HEK293 (cell line): ENCODE data around the gene NR2C2.
A peak's percentile ranks its signal among the peaks of the same experiment; 100 is the strongest.

ENCODE experiments used
- CTCF ChIA-PET: fragments of 350-600 bp; formaldehyde crosslinking; extraction: SDS; loops from one replicate; lab custom pipeline; 2021; ENCODE audit warnings: antibody characterized with exemption; lab: Yijun Ruan, JAX
- POLR2A ChIA-PET: fragments of 300-600 bp; formaldehyde crosslinking; extraction: SDS; loops from one replicate; lab custom pipeline; 2020; ENCODE audit warnings: antibody characterized with exemption, inconsistent platforms; lab: Yijun Ruan, JAX
- H3K27ac ChIP-seq: fragments of 200-500 bp; sonication (Bioruptor generic); 2 replicates; pipeline ENCODE4 v1.5.1; 2014; ENCODE audit warnings: low read depth, low read length, control low read depth, inconsistent platforms; ENCODE audit errors: extremely low read depth
- H3K36me3 ChIP-seq, 2 experiments: fragments of 200-500 bp in 1 of 2; sonication (Bioruptor generic) in 1 of 2; 1 replicate in 1 of 2; 2 replicates in 1 of 2; pipeline ENCODE4 v1.5.1; 2014 to 2017; ENCODE audit warnings: inconsistent platforms in 2 of 2, low read length in 2 of 2; ENCODE audit not compliant: control insufficient read depth in 2 of 2, insufficient read depth in 1 of 2
- H3K4me1 ChIP-seq: fragments of 200-500 bp; sonication (Bioruptor generic); 2 replicates; pipeline ENCODE4 v1.5.1; 2014; ENCODE audit warnings: mild to moderate bottlenecking, low read length, inconsistent platforms; ENCODE audit not compliant: control insufficient read depth, insufficient read depth
- H3K4me3 ChIP-seq: 2 replicates; pipeline ENCODE4 v1.5.1; 2011; ENCODE audit warnings: low read depth, mild to moderate bottlenecking, control low read depth, low read length, moderate library complexity
- H3K9me3 ChIP-seq: fragments of 200-500 bp; sonication (Bioruptor generic); 2 replicates; pipeline ENCODE4 v1.5.1; 2014; ENCODE audit warnings: low read depth, low read length, inconsistent platforms; ENCODE audit not compliant: control insufficient read depth, insufficient read depth
- GFI1B ChIP-seq: fragments of 450-650 bp; formaldehyde crosslinking; IDR thresholded peaks from 2 replicates; pipeline ENCODE4 v1.5.1; 2016; ENCODE audit warnings: missing biosample characterization, missing genetic modification characterization
- GLIS2 ChIP-seq: fragments of 450-650 bp; formaldehyde crosslinking; IDR thresholded peaks from 2 replicates; pipeline ENCODE4 v1.5.1; 2016; ENCODE audit warnings: missing biosample characterization, missing genetic modification characterization
- KLF16 ChIP-seq: fragments of 450-650 bp; formaldehyde crosslinking; IDR thresholded peaks from 2 replicates; pipeline ENCODE4 v1.5.1; 2017; ENCODE audit warnings: missing biosample characterization, missing genetic modification characterization
- SALL2 ChIP-seq: fragments of 450-650 bp; formaldehyde crosslinking; IDR thresholded peaks from 2 replicates; pipeline ENCODE4 v1.5.0; 2017; ENCODE audit warnings: missing biosample characterization, mild to moderate bottlenecking, missing genetic modification characterization, borderline replicate concordance
- SP2 ChIP-seq: fragments of 450-650 bp; formaldehyde crosslinking; IDR thresholded peaks from 2 replicates; pipeline ENCODE4 v1.5.1; 2016; ENCODE audit warnings: missing biosample characterization, missing genetic modification characterization
- ZBTB7A ChIP-seq: fragments of 450-650 bp; formaldehyde crosslinking; IDR thresholded peaks from 2 replicates; pipeline ENCODE4 v1.5.1; 2016; ENCODE audit warnings: low read depth, missing biosample characterization, missing genetic modification characterization
- ZNF138 ChIP-seq: fragments of 450-650 bp; formaldehyde crosslinking; IDR thresholded peaks from 2 replicates; pipeline ENCODE4 v1.5.1; 2016; ENCODE audit warnings: missing biosample characterization, missing genetic modification characterization, borderline replicate concordance
- ZNF184 ChIP-seq: fragments of 450-650 bp; IDR thresholded peaks from 2 replicates; pipeline ENCODE4 v1.5.1; 2018; ENCODE audit warnings: missing biosample characterization, mild to moderate bottlenecking, missing genetic modification characterization
- ZNF266 ChIP-seq: fragments of 450-650 bp; formaldehyde crosslinking; IDR thresholded peaks from 2 replicates; pipeline ENCODE4 v1.5.1; 2016; ENCODE audit warnings: missing biosample characterization, missing genetic modification characterization, low read depth
- ZNF354C ChIP-seq: fragments of 450-650 bp; formaldehyde crosslinking; IDR thresholded peaks from 2 replicates; pipeline ENCODE4 v1.5.1; 2016; ENCODE audit warnings: missing biosample characterization, missing genetic modification characterization, low read depth, borderline replicate concordance
- ZNF404 ChIP-seq: fragments of 450-650 bp; formaldehyde crosslinking; IDR thresholded peaks from 2 replicates; pipeline ENCODE4 v1.5.1; 2017; ENCODE audit warnings: missing biosample characterization, missing genetic modification characterization
- ZNF514 ChIP-seq: fragments of 450-650 bp; formaldehyde crosslinking; IDR thresholded peaks from 2 replicates; pipeline ENCODE4 v1.5.1; 2016; ENCODE audit warnings: missing biosample characterization, missing genetic modification characterization
- ZNF529 ChIP-seq: fragments of 450-650 bp; formaldehyde crosslinking; IDR thresholded peaks from 2 replicates; pipeline ENCODE4 v1.5.1; 2017; ENCODE audit warnings: missing genetic modification characterization, missing biosample characterization; ENCODE audit not compliant: insufficient replicate concordance
- ZNF624 ChIP-seq: fragments of 450-650 bp; formaldehyde crosslinking; IDR thresholded peaks from 2 replicates; pipeline ENCODE4 v1.5.1; 2017; ENCODE audit warnings: missing biosample characterization, missing genetic modification characterization
- ZNF654 ChIP-seq: fragments of 450-650 bp; formaldehyde crosslinking; IDR thresholded peaks from 2 replicates; pipeline ENCODE4 v1.5.1; 2016; ENCODE audit warnings: low read depth, missing biosample characterization, missing genetic modification characterization
- ZNF658 ChIP-seq: fragments of 450-650 bp; formaldehyde crosslinking; IDR thresholded peaks from 2 replicates; pipeline ENCODE4; 2016; ENCODE audit warnings: missing biosample characterization, missing genetic modification characterization
- ZNF660 ChIP-seq: fragments of 450-650 bp; IDR thresholded peaks from 2 replicates; pipeline ENCODE4 v1.5.1; 2018; ENCODE audit warnings: missing biosample characterization, mild to moderate bottlenecking, missing genetic modification characterization
- ZNF664 ChIP-seq: fragments of 450-650 bp; formaldehyde crosslinking; IDR thresholded peaks from 2 replicates; pipeline ENCODE4 v1.5.1; 2016; ENCODE audit warnings: missing biosample characterization, missing genetic modification characterization
- ZNF677 ChIP-seq: fragments of 450-650 bp; IDR thresholded peaks from 2 replicates; pipeline ENCODE4 v1.5.0; 2018; ENCODE audit warnings: missing biosample characterization, mild to moderate bottlenecking, missing genetic modification characterization, moderate library complexity
- ZNF791 ChIP-seq: fragments of 450-650 bp; formaldehyde crosslinking; IDR thresholded peaks from 2 replicates; pipeline ENCODE4 v1.5.1; 2016; ENCODE audit warnings: missing biosample characterization, missing genetic modification characterization
- ZSCAN16 ChIP-seq: fragments of 450-650 bp; formaldehyde crosslinking; IDR thresholded peaks from 2 replicates; pipeline ENCODE4 v1.5.1; 2016; ENCODE audit warnings: missing biosample characterization, missing genetic modification characterization
- TF ChIP-seq, protein P1 (sequence below): fragments of 450-650 bp; formaldehyde crosslinking; IDR thresholded peaks from 2 replicates; pipeline ENCODE4 v1.5.1; 2016; ENCODE audit warnings: missing biosample characterization, missing genetic modification characterization, low read depth
- TF ChIP-seq, protein P2 (sequence below): fragments of 450-650 bp; formaldehyde crosslinking; IDR thresholded peaks from 2 replicates; pipeline ENCODE4 v1.5.1; 2016; ENCODE audit warnings: missing biosample characterization, missing genetic modification characterization
- TF ChIP-seq, protein P3 (sequence below): fragments of 450-650 bp; formaldehyde crosslinking; IDR thresholded peaks from 2 replicates; pipeline ENCODE4 v1.5.1; 2016; ENCODE audit warnings: missing biosample characterization, missing genetic modification characterization
- TF ChIP-seq, protein P4 (sequence below): fragments of 450-650 bp; formaldehyde crosslinking; IDR thresholded peaks from 2 replicates; pipeline ENCODE4 v1.5.1; 2016; ENCODE audit warnings: missing biosample characterization, missing genetic modification characterization, borderline replicate concordance
- TF ChIP-seq, protein P5 (sequence below): fragments of 450-650 bp; formaldehyde crosslinking; IDR thresholded peaks from 2 replicates; pipeline ENCODE4 v1.5.1; 2016; ENCODE audit warnings: missing biosample characterization, missing genetic modification characterization

Gene NR2C2

DNA sequence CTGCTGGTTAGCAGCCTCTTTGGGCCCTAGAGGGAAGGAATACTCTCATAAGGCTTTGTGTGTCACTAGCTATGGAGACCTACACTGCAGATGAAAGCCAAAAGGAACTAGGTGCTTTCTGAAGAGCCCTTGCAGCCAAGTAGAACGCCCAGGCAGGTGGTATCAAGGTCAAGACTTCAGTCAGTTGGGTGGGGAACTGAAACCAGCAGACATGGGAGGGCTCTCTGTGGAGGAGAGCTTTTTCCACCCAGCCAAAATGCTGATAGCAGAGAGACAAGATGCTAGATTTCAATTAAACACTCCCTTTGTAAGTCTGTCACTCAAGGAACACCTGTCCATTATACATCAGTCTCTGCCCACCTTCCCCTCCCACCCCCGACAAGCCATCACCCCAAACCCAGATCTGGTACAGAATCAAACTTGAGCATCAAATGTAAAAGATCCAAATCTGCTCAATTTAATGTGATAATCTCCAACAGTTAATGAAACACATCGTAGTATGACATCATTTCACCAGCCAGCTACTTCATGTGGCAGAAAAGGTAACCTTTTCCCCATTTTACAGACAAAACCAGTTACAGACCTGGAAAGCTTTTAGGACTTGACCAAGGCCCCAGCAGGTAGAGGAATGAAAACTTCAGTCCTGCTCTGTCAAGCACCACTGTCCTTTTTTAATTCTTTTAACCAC lies 103.2 kb downstream of the NR2C2 start:
- TF ChIP-seq GFI1B (tag by site-specific recombination): no peak
- no peak for TF ChIP-seq ZSCAN16
- TF ChIP-seq ZNF664: 0 out of 2 replicates have a peak, but pooled peaks have one; percentile 18
- TF ChIP-seq ZNF624 (tag by site-specific recombination): no peak
- TF ChIP-seq, protein P1, sequence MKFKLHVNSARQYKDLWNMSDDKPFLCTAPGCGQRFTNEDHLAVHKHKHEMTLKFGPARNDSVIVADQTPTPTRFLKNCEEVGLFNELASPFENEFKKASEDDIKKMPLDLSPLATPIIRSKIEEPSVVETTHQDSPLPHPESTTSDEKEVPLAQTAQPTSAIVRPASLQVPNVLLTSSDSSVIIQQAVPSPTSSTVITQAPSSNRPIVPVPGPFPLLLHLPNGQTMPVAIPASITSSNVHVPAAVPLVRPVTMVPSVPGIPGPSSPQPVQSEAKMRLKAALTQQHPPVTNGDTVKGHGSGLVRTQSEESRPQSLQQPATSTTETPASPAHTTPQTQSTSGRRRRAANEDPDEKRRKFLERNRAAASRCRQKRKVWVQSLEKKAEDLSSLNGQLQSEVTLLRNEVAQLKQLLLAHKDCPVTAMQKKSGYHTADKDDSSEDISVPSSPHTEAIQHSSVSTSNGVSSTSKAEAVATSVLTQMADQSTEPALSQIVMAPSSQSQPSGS (tag by site-specific recombination): peak; percentile 28; the same call in 1 of the 2 replicates
- TF ChIP-seq ZNF514 (tag by site-specific recombination): no peak
- TF ChIP-seq, all 188 proteins: peak for 2
- Histone ChIP-seq H3K4me1 (no peaks in the 10 kb centered on the region), H3K9me3 (no peaks in the 10 kb centered on the region), H3K36me3 (peaks cover 13 to 89% of the 10 kb centered on the region in 2 experiments), H3K27ac (no peak overlapping the region), H3K4me3 (no peak overlapping the region)
- ChIA-PET POLR2A (interaction anchor here (1.8 kb wide), 1 partner anchor 14 kb away, joined by 13 read pairs; the partner anchor contains the start of gene MRPS25), CTCF (interaction anchor here (0.6 to 1.3 kb wide), 6 partner anchors 9 to 65 kb away, joined by 3 to 5 read pairs (median 4); no protein-coding TSS in a partner anchor)

DNA sequence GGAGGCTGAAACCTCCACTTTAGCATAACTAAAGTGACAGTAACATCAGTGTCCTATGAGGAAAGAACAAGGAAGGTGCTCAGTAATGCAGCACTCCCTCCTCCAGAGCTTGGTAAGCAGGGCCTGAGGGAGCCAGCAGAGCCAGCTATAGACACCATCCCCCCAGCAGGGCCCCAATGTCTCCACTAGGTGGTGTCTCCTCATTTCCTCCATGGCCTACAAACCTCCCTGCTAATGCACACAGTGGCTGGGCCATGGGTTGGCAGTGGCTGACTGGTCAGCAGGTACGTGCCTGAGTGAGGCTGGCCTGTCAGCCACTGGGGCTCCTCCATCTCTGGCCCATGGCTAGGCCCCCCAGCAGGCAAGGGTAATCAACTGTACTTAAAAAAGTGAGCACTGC lies 104.1 kb downstream of the NR2C2 start:
- Histone ChIP-seq H3K9me3 (no peaks in the 10 kb centered on the region), H3K4me1 (no peaks in the 10 kb centered on the region), H3K4me3 (no peak overlapping the region), H3K36me3 (peaks cover 18 to 84% of the 10 kb centered on the region in 2 experiments), H3K27ac (no peak overlapping the region)
- TF ChIP-seq, protein P2, sequence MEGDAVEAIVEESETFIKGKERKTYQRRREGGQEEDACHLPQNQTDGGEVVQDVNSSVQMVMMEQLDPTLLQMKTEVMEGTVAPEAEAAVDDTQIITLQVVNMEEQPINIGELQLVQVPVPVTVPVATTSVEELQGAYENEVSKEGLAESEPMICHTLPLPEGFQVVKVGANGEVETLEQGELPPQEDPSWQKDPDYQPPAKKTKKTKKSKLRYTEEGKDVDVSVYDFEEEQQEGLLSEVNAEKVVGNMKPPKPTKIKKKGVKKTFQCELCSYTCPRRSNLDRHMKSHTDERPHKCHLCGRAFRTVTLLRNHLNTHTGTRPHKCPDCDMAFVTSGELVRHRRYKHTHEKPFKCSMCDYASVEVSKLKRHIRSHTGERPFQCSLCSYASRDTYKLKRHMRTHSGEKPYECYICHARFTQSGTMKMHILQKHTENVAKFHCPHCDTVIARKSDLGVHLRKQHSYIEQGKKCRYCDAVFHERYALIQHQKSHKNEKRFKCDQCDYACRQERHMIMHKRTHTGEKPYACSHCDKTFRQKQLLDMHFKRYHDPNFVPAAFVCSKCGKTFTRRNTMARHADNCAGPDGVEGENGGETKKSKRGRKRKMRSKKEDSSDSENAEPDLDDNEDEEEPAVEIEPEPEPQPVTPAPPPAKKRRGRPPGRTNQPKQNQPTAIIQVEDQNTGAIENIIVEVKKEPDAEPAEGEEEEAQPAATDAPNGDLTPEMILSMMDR: peak; percentile 54
- TF ChIP-seq ZNF791 (tag by site-specific recombination) (no peak), ZNF660 (0 out of 2 replicates have a peak, but pooled peaks have one; percentile 38), ZNF529 (tag by site-specific recombination) (no peak), ZNF266 (tag by site-specific recombination) (no peak), ZNF354C (tag by site-specific recombination) (no peak), ZNF404 (tag by site-specific recombination) (no peak), ZNF184 (tag by site-specific recombination) (no peak), SALL2 (tag by site-specific recombination) (no peak), ZNF658 (tag by site-specific recombination) (no peak), ZBTB7A (tag by site-specific recombination) (no peak), ZNF654 (tag by site-specific recombination) (peak; percentile 42), ZNF138 (no peak), GLIS2 (tag by site-specific recombination) (peak; percentile 40; the same call in 1 of the 2 replicates), KLF16 (no peak), SP2 (tag by site-specific recombination) (no peak), ZNF677 (tag by site-specific recombination) (no peak)
- TF ChIP-seq, protein P3, sequence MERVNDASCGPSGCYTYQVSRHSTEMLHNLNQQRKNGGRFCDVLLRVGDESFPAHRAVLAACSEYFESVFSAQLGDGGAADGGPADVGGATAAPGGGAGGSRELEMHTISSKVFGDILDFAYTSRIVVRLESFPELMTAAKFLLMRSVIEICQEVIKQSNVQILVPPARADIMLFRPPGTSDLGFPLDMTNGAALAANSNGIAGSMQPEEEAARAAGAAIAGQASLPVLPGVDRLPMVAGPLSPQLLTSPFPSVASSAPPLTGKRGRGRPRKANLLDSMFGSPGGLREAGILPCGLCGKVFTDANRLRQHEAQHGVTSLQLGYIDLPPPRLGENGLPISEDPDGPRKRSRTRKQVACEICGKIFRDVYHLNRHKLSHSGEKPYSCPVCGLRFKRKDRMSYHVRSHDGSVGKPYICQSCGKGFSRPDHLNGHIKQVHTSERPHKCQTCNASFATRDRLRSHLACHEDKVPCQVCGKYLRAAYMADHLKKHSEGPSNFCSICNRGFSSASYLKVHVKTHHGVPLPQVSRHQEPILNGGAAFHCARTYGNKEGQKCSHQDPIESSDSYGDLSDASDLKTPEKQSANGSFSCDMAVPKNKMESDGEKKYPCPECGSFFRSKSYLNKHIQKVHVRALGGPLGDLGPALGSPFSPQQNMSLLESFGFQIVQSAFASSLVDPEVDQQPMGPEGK (tag by site-specific recombination): 0 out of 2 replicates have a peak, but pooled peaks have one; percentile 15
- TF ChIP-seq, protein P4, sequence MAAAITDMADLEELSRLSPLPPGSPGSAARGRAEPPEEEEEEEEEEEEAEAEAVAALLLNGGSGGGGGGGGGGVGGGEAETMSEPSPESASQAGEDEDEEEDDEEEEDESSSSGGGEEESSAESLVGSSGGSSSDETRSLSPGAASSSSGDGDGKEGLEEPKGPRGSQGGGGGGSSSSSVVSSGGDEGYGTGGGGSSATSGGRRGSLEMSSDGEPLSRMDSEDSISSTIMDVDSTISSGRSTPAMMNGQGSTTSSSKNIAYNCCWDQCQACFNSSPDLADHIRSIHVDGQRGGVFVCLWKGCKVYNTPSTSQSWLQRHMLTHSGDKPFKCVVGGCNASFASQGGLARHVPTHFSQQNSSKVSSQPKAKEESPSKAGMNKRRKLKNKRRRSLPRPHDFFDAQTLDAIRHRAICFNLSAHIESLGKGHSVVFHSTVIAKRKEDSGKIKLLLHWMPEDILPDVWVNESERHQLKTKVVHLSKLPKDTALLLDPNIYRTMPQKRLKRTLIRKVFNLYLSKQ (tag by site-specific recombination): no peak
- TF ChIP-seq, protein P5, sequence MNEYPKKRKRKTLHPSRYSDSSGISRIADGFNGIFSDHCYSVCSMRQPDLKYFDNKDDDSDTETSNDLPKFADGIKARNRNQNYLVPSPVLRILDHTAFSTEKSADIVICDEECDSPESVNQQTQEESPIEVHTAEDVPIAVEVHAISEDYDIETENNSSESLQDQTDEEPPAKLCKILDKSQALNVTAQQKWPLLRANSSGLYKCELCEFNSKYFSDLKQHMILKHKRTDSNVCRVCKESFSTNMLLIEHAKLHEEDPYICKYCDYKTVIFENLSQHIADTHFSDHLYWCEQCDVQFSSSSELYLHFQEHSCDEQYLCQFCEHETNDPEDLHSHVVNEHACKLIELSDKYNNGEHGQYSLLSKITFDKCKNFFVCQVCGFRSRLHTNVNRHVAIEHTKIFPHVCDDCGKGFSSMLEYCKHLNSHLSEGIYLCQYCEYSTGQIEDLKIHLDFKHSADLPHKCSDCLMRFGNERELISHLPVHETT (tag by site-specific recombination): no peak
- POLR2A ChIA-PET: interaction anchor here (1.8 kb wide), 1 partner anchor 13 kb away, joined by 13 read pairs; the partner anchor contains the start of gene MRPS25
- CTCF ChIA-PET: interaction anchor here (0.6 to 1.3 kb wide), 9 partner anchors 8 to 124 kb away, joined by 3 to 5 read pairs (median 3); no protein-coding TSS in a partner anchor
